Measurements from ENCODE around the gene BTBD2.

- TF ChIP-seq CTCF (IDR thresholded peaks at IDR 0.05) (no peak), EZH2 (IDR thresholded peaks at IDR 0.05; ENCODE audit: borderline replicate concordance, insufficient read depth, low read depth, low read length, poor library complexity, severe bottlenecking) (no peak)
Measured at GRCh38 chr19:2057484-2058469, 42.3 kb upstream of the BTBD2 start.

All from B cell (primary cell).